Neural progenitor cell (in vitro differentiated cells): ENCODE results near the gene CINP.

Experiments used
- EZH2 ChIP-seq: fragments of 200-600 bp; sonication (generic); IDR thresholded peaks from 2 replicates; pipeline ENCODE4 v1.6.1; 2017; ENCODE audit warnings: antibody characterized with exemption, mild to moderate bottlenecking, moderate library complexity
- EZH2phosphoT487 ChIP-seq: fragments of 200-600 bp; sonication (generic); IDR thresholded peaks from 2 replicates; pipeline ENCODE4 v1.6.1; 2017; ENCODE audit warnings: antibody characterized with exemption
- TF ChIP-seq, protein P1 (sequence below): fragments of 200-600 bp; sonication (generic); IDR thresholded peaks from 2 replicates; pipeline ENCODE4 v1.5.1; 2017; ENCODE audit warnings: antibody characterized with exemption, mild to moderate bottlenecking

DNA sequence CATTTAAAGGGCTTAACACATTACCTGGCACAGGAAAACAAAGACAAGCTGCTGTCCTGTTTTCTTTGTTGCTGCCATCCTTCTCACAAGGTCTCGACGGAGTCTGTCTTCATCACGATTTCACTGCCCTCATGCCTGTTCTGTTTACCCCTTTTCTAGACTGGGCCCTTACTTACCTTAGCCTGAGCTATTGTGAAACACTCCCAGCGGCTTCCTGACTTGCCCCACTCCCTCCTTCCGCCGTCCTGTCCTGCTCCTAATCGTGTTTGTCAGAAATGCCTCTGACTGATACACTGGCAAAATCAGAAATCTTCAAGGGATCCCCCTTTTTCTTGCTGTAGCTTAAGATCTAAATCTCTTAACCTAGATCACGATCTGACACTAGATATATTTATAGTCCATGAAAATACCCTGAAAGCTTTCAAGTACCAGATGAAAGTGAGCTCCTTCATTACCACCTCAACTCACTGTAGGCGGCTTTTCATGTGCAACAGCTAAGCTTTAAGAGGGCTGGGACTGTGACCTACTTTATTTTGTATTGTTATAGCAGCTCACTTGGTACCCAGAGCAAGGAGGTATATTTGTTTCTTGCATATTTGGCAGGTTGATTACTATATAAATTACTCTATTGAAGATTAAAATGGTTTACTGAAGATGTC is 32.2 kb upstream of the CINP start:
- TF ChIP-seq, protein P1, sequence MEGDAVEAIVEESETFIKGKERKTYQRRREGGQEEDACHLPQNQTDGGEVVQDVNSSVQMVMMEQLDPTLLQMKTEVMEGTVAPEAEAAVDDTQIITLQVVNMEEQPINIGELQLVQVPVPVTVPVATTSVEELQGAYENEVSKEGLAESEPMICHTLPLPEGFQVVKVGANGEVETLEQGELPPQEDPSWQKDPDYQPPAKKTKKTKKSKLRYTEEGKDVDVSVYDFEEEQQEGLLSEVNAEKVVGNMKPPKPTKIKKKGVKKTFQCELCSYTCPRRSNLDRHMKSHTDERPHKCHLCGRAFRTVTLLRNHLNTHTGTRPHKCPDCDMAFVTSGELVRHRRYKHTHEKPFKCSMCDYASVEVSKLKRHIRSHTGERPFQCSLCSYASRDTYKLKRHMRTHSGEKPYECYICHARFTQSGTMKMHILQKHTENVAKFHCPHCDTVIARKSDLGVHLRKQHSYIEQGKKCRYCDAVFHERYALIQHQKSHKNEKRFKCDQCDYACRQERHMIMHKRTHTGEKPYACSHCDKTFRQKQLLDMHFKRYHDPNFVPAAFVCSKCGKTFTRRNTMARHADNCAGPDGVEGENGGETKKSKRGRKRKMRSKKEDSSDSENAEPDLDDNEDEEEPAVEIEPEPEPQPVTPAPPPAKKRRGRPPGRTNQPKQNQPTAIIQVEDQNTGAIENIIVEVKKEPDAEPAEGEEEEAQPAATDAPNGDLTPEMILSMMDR, result no peak
- no peak for TF ChIP-seq EZH2
- TF ChIP-seq EZH2phosphoT487, result no peak
